IPS DF 6.9 (cell line): Measurements from ENCODE around the gene TPBG.
A peak's percentile ranks its signal among the peaks of the same experiment; 100 is the strongest.

Experiments
- DNase-seq: peaks from one replicate; pipeline ENCODE4 v3.0.0-alpha.2; 2013; ENCODE audit warnings: low read depth, low spot score
- H3K27ac ChIP-seq: one replicate; pipeline ENCODE4 v1.5.1; 2013; ENCODE audit warnings: low read length, control low read depth
- H3K27me3 ChIP-seq: 2 replicates; pipeline ENCODE4 v1.6.1; 2013; ENCODE audit warnings: mild to moderate bottlenecking, low read length; ENCODE audit not compliant: control insufficient read depth, insufficient read depth
- H3K36me3 ChIP-seq: 2 replicates; pipeline ENCODE4 v1.6.1; 2013; ENCODE audit warnings: low read length; ENCODE audit not compliant: control insufficient read depth, insufficient read depth
- H3K4me1 ChIP-seq: 2 replicates; pipeline ENCODE4 v1.6.1; 2013; ENCODE audit warnings: low read length; ENCODE audit not compliant: control insufficient read depth, insufficient read depth
- H3K4me3 ChIP-seq: 2 replicates; pipeline ENCODE4 v1.5.1; 2013; ENCODE audit warnings: mild to moderate bottlenecking, low read length
- H3K9me3 ChIP-seq: 2 replicates; pipeline ENCODE4 v1.6.1; 2013; ENCODE audit warnings: low read length, inconsistent platforms; ENCODE audit not compliant: control insufficient read depth, insufficient read depth
- WGBS: extraction: QIAGEN DNeasy Blood & Tissue Kit; methylation state at CpG from one replicate; pipeline ENCODE4 v1.1.7; 2013; ENCODE audit warnings: mixed read lengths, missing lambda C conversion rate; ENCODE audit not compliant: insufficient read length, insufficient coverage; 5-methylcytosine and 5-hydroxymethylcytosine counted together

The TPBG gene

GRCh38 chr6:82361631-82362030, 2.0 kb upstream of the TPBG start:
- no peak overlapping the region for H3K27ac ChIP-seq
- H3K4me3 ChIP-seq, result no peak overlapping the region
- no peaks in the 10 kb centered on the region for H3K36me3 ChIP-seq
- H3K27me3 ChIP-seq, result no peaks in the 10 kb centered on the region
- WGBS, result no CpG with 5 or more reads among the region's 3 CpGs
- peaks cover 4% of the 10 kb centered on the region; the same call in 1 of the 2 replicates for H3K4me1 ChIP-seq
- no peak for DNase-seq
- no peaks in the 10 kb centered on the region for H3K9me3 ChIP-seq

DNA sequence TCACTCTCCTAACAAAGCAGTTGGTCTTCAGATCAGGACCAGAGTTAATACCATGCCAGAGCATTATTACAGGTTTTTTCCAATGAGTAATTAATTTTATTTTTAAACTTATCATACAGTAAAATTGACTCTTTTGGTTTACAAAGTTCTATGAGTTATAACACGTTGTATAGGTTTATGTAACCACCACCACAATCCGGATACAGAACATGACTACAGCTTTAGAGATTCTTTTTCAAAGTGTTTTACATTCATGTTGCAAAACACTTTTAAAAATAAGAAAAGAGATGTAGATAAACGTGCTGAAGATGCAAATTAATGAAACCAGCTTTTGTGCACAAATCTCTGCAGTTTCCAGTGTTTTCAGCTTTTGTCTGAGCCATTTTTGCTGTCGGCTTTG, 1.5 kb upstream of the TPBG start:
- H3K4me3 ChIP-seq, result no peak overlapping the region
- no CpG with 5 or more reads among the region's 4 CpGs for WGBS
- no peak overlapping the region for H3K27ac ChIP-seq
- H3K4me1 ChIP-seq, result peaks cover 4% of the 10 kb centered on the region; the same call in 1 of the 2 replicates
- H3K27me3 ChIP-seq, result no peaks in the 10 kb centered on the region
- H3K36me3 ChIP-seq, result no peaks in the 10 kb centered on the region
- H3K9me3 ChIP-seq, result no peaks in the 10 kb centered on the region
- DNase-seq, result no peak

DNA sequence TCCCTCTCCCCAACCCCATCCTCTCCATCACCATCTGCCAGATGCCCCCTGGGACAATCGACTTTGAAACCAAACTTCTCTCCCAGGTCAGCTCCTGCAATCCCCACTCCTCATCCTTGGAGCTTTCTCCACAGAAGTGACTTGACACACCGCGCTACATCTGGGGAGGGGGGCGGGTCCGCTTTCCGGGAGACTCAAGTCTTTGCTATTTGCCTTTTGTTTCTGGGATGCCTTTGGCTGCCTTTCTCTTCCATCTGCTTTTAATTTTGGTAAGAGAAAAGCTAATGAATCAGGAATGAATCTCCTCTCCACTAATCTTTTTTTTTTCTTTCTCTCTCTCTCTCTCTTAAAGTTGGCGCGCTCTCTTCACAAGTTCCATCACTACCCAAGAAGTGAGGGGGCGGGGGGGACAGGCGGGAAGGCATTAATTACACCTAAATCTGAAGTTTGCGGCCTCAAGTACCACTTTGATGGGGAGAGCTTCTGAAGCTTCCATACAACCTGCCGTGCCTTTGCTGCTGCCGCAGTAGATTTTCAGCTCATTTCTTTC, 664 bp upstream of the TPBG start:
- Histone ChIP-seq H3K4me3 (peak overlapping the region; percentile 75; the same call in 1 of the 2 replicates), H3K27me3 (no peaks in the 10 kb centered on the region), H3K9me3 (no peaks in the 10 kb centered on the region), H3K36me3 (no peaks in the 10 kb centered on the region), H3K27ac (no peak overlapping the region), H3K4me1 (peaks cover 4% of the 10 kb centered on the region; the same call in 1 of the 2 replicates)
- WGBS, result no CpG with 5 or more reads among the region's 13 CpGs
- no peak for DNase-seq

DNA sequence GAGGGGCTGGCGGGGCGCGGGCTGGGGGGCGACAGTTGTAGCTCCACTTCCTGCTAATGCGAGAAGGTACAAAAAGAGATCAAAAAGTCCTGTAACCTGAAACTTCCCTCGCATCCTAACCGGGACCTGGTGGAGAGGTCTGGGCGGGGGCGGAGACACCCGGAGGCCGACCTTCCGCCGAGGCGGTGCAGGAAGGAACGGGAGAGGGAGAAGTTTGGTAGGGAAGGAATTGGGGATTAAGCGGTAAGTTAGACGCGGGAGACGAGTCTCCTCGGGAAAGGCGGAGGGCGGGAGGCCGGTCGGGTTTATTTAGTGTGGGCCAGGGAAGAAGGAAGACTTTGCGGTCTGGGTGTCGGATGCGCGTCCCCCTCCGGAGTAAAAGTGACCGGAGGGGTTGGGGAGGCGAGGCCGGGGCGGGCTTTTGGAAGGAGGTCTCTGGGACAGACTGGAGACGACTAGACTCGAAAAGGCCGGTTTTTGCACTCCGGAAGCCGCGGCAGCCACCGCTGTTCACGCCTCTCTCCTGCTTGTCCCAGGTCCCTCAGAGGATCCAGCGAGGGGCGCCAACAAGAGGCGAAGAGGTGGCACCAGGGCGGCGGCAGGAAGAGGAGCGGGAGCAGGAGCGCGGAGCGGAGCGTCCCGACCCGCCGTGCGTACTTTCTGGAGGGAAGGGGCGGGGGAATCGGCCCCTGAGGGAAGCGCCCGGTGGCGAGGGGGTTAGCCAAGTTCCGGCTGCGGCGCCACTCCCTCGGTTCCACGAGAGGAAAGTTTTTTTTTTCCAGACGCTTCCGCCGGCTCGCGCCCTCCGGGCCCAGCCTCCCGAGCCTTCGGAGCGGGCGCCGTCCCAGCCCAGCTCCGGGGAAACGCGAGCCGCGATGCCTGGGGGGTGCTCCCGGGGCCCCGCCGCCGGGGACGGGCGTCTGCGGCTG, 734 bp downstream of the TPBG start:
- peak overlapping the region; percentile 75 for H3K4me3 ChIP-seq

GRCh38 chr6:82365016-82365795, 1.6 kb downstream of the TPBG start:
- Histone ChIP-seq H3K4me1 (peaks cover 4% of the 10 kb centered on the region; the same call in 1 of the 2 replicates), H3K36me3 (no peaks in the 10 kb centered on the region), H3K9me3 (no peaks in the 10 kb centered on the region), H3K4me3 (peak overlapping the region; percentile 75; the same call in 1 of the 2 replicates), H3K27ac (no peak overlapping the region), H3K27me3 (no peaks in the 10 kb centered on the region)
- DNase-seq, result no peak
- no CpG with 5 or more reads among the region's 67 CpGs for WGBS

More for the DNA sequence above, 734 bp downstream of the TPBG start:
- no peak for DNase-seq
- Histone ChIP-seq H3K9me3 (no peaks in the 10 kb centered on the region), H3K27me3 (no peaks in the 10 kb centered on the region), H3K36me3 (no peaks in the 10 kb centered on the region), H3K4me1 (peaks cover 4% of the 10 kb centered on the region; the same call in 1 of the 2 replicates), H3K27ac (no peak overlapping the region)
- no CpG with 5 or more reads among the region's 88 CpGs for WGBS

DNA sequence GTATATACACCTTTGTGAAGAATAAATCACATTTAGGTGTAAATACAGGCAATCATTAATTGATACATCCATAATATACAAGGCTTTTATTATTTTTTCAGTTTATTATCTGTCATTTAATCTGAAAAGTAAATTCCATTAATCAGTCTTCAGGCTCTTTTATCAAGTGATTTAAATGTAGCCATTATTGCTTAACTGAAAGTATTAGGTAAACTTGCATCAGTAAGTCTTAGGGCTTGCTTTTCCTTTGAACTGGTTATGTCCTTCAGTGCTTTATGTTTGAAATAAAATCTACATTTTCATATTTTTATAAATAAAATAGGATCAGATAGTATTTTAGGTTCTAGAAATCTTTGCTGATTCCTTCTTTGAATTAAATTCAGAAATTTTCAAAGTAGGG, 4.1 kb downstream of the TPBG start:
- Histone ChIP-seq H3K9me3 (no peaks in the 10 kb centered on the region), H3K27me3 (no peaks in the 10 kb centered on the region), H3K4me3 (no peak overlapping the region), H3K27ac (no peak overlapping the region), H3K36me3 (no peaks in the 10 kb centered on the region), H3K4me1 (peaks cover 4% of the 10 kb centered on the region; the same call in 1 of the 2 replicates)
- DNase-seq, result no peak

GRCh38 chr6:82370788-82371187, 7.2 kb downstream of the TPBG start:
- Histone ChIP-seq H3K27me3 (no peaks in the 10 kb centered on the region), H3K36me3 (no peaks in the 10 kb centered on the region), H3K27ac (no peak overlapping the region), H3K4me3 (no peak overlapping the region), H3K9me3 (no peaks in the 10 kb centered on the region), H3K4me1 (peaks cover under 1% of the 10 kb centered on the region; the same call in 1 of the 2 replicates)
- DNase-seq, result no peak
- no CpG with 5 or more reads among the region's 3 CpGs for WGBS

DNA sequence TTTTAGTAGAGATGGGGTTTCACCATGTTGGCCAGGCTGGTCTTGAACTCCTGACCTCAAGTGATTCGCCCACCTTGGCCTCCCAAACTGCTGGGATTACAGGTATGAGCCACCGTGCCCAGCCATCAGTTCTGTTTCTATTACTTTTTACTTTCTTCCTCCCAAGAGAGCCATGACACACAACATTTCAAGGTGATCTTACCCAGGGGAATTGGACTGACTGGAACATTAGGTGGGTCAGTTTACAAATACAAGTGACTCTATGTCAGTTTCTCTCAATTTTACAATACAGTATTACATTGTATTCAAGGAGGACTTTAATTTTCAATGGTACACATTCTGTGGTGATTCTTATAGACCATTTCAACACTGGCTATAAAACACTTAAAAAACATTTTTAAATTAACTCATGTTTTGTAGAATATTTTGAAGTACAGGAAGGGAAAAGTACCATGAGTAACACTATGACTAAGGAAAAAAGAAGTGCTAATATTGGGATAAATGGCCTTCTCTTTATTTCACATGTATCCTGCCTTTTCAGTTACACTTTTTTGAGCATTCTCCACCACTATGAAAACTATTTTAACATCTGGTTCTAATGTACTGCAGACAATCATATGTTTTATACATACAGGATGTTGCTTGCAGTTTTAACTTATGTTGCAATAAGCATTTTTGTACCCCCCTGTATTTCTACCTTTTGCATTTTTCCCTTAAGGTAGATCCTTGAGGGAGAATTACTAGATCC, 8.4 kb downstream of the TPBG start:
- no peak overlapping the region for H3K27ac ChIP-seq
- no peaks in the 10 kb centered on the region for H3K4me1 ChIP-seq
- H3K36me3 ChIP-seq, result no peaks in the 10 kb centered on the region
- DNase-seq, result no peak
- H3K9me3 ChIP-seq, result peaks cover 2% of the 10 kb centered on the region; the same call in 1 of the 2 replicates
- H3K4me3 ChIP-seq, result no peak overlapping the region
- H3K27me3 ChIP-seq, result no peaks in the 10 kb centered on the region
- no CpG with 5 or more reads among the region's 2 CpGs for WGBS

DNA sequence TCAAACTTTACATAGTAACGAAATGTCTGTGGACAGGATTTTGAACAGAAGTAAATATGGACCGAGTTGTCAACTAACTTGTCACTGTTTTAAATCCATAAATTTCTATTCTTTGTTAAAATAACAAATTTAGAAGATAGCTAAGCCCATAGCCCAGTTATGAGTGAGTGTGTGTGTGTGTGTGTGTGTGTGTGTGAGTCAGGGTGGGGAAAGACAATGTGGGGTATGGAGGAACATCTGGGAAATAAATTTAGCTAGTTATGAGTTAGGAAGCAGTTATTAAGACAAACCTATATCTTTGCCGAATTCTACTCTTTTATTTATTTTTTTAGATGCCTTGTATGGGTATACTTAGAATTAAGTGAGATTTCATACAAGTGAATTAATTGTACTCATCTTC, 9.0 kb downstream of the TPBG start:
- Histone ChIP-seq H3K9me3 (peaks cover 2% of the 10 kb centered on the region; the same call in 1 of the 2 replicates), H3K4me1 (no peaks in the 10 kb centered on the region), H3K36me3 (no peaks in the 10 kb centered on the region), H3K4me3 (no peak overlapping the region), H3K27ac (no peak overlapping the region), H3K27me3 (no peaks in the 10 kb centered on the region)
- no peak for DNase-seq
- no CpG with 5 or more reads among the region's 3 CpGs for WGBS

DNA sequence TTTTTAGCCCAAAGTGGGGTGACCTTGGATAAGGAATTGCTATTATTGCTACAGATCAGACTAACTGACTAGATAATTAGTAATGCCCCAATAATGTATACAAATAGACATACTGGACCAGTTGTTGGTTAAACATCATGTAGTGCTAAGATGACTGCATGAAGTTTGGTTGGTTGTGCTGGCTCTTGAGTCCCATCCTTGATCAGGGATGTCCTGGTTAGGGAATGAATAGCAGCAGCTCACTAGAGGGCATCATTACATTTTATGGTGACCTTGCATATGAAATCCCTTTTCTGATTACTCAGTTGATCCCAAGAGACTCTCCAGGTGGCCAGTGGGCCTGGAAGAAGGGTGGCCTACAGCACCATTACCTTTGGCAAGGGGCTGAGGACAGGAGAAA, 10.9 kb downstream of the TPBG start:
- Histone ChIP-seq H3K36me3 (no peaks in the 10 kb centered on the region), H3K27ac (no peak overlapping the region), H3K9me3 (peaks cover 2% of the 10 kb centered on the region; the same call in 1 of the 2 replicates), H3K4me1 (no peaks in the 10 kb centered on the region), H3K27me3 (no peaks in the 10 kb centered on the region), H3K4me3 (no peak overlapping the region)
- no peak for DNase-seq
